Measurements from ENCODE around the gene THY1.
"Not testable (repeated sequence)": the region's sequence is repeated elsewhere in the genome, so short reads cannot be mapped to it uniquely, and the experiment has no call there.

The THY1 gene

DNA sequence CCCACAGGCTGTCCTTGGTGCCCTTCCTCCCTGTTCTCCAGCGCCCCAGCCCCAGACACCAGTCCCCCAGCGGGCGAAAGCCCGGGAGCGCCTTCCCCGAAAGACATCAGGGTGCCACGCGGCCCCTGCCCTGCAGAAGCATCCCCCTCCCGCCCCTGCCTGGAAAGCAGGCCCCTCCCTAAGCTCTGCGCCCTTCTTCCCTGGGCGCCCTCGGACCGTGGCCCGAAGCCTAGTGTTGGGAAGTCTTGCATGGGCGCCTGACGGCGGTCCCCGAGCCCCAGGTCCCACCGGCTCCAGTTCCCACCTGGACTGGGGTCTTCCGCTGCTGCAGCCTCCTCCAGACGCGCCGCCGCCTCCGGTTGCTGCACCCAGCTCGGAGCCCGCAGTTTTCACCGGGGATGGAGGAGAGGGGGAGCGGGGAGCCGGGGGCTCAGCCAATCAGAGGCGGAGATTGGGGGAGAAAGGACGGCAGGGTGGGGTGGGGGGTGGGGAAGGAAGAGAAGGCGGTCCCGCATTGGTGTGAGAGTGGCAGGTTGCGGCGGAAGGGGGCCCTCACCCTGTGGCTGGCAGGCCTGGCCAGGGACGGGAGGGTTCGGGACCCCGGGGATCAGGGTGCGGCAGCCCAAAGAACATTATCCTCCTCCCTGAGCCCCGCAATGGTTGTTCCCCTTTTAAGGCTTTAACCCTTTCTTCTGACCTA, at the start of gene THY1:
Gene THY1, minus strand, starts transcription at position 364 of the 700 bp plus-strand sequence. CDS start 2,267 bp downstream, outside the sequence.
- no peak for DNase-seq

DNA sequence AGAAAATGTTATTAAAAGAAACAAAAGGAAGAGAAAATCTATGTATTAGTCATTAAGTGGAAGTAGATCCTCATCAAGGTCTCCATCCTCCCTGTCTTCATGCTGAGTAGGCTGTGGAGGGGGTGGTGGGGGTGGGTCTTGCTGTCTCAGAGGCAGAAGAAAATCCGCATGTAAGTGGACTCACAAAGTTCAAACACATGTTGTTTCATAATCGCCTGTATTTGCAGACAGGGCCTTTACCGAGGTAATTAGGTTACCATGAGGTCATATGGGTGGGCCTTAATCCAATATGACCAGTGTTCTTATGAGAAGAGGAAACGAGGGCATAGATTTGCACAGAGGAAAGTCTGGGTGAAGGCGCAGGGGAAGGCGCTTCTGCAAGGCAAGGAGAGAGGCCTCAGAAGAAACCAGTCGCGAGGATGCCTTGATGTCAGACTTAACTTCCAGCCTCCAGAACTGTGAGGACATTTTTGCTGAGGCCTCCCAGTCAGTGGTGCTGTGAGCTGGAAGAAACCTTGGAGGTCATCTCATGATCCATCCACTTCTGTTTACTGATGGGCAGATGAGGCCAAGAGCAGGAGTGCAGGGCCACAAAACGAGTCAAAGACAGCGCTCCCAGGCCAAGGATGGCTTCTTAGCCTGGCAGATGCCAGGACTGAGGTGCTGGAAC, 49.3 kb upstream of the THY1 start:
- no peak for DNase-seq

DNA sequence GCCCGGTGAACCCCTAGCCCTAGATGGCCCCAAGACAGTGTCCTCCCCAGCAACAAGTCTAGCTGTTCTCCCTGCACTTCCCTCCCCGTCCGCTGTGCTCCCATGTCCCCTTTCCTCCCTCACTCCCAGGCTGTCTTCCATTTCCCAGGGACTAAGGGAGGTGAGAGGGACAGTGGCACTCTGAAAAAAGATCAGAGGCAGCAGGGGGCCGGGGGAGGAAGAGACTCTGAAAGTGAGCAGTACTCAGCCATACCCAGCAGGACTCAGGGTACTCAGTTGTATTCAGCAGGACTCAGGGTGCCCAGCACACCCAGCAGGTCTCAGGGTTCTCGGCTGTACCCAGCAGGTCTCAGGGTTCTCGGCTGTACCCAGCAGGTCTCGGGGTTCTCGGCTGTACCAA, 48.4 kb upstream of the THY1 start:
- no peak for DNase-seq

DNA sequence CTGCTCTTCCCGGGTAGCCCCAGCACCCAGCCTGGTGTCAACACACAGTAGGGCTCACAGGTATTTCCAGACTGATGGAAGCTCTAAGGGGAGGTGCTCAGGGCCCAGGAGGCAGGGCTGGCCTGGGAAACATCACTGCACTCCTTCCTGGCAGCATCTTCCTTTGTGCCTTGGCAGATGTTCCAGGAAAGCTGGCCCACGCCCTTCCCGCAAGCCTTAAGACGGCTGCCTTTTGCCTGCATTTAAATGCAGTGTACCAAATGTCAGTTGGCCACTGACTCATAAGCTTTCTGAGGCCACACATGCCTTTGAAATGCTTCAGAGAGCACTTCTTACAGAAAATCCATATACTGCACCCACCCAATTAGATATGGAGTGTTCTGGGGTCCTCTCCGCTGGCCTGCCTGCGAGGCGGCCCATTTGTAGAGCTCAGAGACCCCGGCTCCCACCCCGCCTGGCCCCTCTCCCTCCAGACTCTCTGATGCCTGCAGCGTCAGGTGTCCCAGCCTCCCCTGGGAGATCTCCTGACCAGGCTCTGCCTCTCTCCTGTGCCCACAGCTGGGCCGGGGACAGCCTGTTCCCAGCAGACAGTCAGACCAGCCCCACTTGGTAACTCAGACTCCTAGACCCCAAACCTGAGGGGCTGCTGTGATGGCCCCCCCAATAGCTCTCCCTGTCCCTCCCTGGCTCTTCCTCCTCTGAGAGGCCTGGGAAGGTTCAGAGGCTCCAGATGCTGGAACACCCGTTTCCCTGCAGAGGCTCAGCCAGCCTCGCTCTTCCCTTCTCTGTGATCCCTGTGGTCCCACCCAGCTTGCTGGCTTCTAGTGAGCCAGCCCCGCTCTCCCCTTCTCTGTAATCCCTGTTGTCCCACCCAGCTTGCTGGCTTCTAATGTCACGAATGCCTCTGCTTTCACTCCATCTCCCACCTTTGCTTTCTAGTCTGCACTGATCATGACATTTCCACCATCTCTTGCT, 47.6 kb upstream of the THY1 start:
- DNase-seq, result no peak

DNA sequence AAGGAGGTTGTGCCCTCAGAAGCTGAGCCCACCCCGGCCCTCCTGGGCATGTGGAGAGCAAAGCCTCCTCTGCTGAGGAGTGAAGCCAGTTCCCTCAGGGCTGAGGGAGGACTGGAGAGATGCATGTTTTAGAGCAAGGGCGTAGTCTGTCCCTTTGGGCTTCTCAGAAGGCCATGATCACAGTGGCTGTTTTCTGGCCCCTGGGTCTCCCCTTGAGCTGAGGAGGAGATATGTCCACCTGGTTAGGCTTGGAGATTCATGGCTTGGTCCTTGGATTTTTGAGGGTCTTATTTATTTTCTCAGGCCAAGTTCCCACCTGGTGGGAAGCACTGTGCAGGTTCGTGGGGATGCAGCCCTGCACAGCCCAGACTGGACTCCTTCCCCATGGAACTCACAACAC, 46.5 kb upstream of the THY1 start:
- DNase-seq, result no peak

DNA sequence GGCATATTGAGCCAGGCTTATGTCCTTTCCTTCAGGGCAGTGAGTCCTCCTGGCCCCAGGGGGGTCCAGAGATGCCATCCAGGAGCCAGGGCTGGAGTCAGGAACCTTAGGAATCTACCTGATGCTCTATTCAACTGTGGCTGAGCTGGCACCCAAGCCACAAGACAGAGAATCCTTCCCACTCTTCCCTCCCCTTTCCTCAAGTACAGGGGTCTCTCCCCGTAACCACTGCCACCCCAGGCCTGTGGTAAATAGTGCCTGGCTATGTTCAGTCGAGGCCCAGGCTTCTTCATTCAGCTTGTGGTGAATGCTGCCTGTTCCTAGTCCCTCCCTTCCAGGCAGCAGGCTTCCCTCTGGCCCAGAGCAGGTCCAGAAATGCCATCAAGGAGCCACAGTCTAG, 45.5 kb upstream of the THY1 start:
- no peak for DNase-seq

DNA sequence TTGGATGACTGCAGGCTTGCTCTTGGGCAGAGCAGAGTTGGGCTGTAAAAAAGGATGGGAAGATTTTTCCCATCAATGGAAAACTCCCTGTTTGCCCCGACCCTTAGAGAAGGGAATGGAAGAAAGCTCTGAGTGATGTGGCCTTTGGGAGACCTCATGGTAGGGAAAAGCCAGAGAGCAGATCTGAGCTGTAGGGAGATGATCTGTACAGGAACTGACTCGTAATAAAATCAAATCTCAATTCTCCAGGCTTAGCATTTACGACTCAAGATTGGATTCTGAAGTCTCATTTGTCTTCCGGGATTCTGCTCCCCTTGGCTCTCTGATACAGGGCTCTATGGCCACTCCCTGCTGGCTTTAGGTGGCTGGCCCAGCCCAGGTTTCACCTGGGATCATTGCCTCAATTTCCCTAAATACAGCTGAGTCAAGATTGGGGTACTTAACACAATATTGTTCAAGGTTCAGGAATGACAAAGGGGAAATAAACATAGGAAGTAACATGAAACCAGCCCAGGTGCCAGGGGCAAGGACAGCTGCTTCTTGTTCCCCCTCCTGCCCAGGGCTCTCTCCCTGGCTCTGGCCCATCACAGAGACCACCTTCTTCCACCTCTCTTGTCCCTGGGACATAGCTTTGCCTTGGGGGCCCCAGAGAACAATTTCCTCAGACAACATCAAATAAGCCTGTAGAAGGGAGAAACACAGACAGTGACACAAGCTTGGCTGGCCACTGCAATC, 38.4 kb upstream of the THY1 start:
- no peak for DNase-seq

DNA sequence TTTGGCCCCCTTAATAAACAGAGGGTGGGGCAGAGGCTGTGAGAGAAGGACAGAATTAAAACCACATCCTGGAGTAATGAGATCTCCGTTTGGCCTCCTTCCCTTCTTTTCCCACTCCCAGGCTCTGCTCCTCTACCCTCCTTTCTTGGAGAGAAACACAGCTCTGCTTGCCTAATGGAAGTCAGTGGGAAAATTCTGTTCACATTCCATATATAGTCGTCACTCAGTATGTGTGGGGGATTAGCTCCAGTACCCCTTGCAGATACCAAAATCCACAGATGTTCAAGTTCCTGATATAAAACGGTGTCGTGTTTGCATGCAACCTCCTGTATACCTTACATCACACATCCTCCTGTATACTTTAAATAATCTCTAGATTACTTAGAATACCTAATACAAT, 37.6 kb upstream of the THY1 start:
- DNase-seq, result no peak

DNA sequence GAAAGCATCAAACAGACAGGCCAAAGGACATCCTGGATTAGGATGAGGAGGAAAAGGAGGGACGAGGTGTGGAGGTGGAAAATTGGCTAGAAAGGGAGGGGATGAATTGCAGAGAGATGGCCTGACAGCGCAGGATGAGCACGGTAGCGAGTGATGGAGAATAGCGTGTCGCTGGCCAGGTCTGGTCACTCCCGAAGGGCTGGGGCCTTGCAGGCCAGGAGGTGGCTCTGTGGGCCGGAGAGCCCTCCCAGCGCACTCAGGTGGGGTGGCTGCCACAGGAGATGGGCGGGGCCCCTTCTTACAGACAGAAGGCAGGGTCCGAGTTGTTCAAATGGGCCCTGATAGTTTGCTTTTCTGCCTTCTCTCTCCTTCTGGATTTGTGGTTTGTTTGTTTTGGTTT, 37.1 kb upstream of the THY1 start:
- DNase-seq, result no peak

DNA sequence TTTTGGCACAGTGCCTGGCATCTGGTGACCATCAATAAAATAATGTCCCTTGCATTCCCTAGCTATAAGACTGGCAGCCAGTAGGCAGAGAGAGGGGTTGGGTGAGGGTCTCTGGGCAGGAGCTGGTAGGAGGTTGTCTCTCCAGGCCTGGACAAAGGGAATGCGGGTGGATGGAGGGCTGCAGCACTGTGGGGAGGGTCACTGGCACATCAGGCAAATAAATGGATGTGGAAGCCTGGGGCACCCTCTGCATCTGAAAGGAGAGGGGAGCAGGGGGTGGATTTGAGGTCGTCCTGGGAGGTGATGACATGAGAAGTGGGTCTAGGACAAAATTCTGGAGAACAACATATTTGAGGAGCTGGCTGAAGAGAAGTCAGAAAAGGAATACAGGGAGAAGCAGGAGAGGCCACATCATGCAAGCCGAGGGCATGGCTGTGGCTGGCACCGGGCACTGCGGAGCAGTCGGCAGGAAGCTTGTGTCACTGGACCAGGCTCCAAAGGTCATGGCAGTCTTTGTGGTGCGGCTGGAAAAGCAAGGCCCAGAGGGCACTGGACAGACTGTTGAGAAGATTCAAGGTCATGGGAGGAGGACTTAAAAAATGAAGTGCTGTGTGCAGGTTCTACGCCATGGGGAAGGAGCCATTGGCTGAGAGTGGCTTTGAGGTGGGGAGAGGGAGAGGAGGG, 36.5 kb upstream of the THY1 start:
- no peak for DNase-seq

DNA sequence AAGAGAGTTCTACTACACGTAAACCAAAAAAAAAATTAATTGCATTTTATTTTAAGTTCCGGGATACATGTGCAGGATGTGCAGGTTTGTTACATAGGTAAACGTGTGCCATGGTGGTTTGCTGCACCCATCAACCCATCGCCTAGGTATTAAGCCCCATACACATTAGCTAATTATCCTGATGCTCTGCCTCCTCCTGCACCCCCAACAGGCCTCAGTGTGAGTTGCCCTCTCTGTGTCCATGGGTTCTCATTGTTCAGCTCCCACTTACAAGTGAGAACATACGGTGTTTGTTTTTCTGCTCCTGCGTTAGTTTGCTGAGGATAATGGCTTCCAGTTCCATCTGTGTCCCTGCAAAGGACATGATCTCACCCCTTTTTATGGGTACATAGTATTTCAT, 32.7 kb upstream of the THY1 start:
- DNase-seq, result not testable (repeated sequence)

DNA sequence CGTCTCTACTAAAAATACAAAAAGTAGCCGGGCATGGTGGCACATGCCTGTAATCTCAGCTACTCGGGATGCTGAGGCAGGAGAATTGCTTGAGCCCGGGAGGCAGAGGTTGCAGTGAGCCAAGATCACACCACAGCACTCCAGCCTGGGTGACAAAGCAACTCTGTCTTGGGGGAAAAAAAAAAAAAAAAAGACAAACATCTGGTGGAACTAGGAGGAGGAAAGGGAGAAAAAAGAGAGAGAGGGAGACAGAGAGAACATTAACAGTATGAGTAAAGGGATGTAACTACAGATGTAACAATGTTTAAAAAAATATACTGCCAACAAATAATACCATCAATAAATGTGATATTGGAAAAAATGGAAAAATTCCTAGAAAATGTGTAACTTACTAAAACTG, 32.3 kb upstream of the THY1 start:
- DNase-seq, result not testable (repeated sequence)

DNA sequence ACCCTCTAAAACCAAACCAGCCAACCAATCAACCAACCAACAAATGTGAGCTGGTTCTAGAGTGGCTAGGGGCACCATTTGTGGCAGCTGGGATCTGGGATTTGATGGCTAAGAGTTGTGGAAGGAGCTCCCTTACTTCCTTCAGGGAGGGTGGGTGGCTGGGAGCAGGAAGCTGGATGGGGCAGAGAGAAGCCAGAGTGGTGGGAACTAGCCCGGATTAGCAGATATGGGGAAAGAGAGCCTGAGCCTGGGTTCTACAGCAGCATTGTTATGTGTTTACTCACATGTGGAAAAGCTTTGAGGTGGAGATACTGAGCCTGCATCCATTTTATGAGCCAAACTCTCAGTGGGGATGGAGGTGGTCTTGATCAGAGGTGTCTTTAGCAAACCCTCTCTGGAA, 30.9 kb upstream of the THY1 start:
- no peak for DNase-seq

DNA sequence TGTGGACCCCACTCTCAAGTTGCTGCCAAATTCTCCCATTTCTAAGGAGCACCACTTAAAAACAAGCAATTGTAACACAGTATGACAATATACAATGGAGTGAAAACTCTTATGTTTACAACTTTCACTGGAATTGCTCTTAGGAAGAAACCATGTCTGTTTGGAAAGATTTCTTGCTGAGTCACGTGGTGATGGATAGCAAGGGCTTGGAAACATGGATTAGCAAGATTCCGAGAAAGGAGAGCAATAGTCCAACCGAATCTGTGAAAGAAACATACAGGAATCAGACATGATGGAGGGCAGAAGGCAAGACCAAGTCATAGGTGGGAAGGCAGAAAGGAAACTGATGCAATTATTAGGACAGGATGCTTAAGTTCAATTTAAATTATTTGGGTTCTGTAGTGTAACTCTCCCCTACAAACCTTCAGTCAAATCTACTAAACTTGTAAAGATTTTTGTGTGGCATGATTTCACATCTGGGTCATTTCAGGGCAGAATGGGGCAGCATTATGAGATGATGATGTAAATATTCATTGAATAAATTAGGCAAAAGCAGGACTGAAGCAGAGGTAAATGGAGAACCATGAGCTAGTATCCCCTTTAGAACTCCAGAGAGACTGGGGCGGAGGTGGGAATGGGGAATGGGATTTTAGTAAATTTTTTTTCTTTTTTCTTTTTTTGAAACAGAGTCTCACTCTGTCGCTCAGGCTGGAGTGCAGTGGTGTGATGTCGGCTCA, 27.8 kb upstream of the THY1 start:
- DNase-seq, result no peak

DNA sequence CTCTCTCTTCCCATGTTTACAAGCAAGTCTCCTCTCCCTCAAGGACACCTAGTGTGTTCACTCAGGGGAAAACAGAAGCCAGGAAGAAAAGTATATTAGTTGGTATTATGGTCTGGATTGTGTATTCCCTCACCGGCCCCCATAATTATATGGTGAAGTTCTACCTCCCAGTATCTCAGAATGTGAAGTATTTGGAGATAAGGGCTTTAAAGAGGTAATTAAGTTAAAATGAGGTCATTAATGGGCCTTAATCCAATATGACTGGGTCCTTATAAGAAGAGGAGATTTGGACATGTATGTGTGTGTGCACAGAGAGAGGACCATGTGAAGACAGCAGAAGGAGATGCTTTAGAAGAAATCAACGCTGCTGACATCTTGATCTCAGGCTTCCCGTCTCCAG, 26.5 kb upstream of the THY1 start:
- no peak for DNase-seq

DNA sequence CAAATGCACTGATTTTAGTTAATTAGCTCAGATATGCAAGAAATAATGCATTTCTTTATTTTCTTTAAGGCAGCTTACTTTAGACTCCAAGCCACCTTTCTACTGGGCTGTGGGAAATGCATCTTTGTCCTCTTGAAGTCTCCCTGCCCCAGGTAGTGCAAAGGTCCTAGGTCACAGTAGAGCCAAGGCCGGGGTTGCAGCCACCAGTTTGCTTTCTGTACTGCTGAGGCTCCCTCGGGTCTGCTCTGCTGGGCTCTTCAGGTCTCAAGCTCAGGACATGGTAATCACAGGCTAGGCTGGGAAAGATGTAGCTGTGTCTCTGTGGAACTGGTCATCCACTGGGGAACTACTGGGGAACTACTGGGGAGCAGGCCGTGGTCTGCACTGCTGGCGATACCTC, 25.4 kb upstream of the THY1 start:
- DNase-seq, result no peak

DNA sequence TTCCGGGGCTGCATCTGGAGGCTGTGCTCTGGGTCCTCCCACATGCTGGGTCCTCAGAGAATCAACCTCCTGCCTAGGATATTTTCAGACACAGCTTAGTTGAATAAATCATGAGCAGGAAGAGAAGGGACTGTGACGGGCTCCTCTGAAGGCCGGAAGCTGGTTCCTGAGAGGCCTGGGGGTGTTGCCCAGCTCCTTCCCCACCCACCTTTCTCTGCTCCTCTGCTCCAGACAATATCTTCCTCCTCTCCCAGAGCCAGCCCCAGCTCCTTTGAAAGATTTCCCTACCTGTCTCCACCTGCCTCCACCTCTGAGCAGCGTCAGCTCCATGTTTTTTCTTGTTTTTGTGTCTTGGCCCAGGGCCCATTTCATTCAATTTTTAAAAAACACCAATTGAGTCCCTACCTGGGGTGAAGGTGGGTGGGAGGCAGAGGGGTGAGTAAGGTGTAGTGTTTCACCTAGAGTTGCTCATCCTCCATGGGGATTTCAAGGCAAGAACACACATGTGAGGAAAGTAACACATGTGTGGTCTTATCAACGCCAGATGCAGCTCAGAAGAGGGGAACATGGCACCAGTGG, 24.8 kb upstream of the THY1 start:
- DNase-seq, result no peak

DNA sequence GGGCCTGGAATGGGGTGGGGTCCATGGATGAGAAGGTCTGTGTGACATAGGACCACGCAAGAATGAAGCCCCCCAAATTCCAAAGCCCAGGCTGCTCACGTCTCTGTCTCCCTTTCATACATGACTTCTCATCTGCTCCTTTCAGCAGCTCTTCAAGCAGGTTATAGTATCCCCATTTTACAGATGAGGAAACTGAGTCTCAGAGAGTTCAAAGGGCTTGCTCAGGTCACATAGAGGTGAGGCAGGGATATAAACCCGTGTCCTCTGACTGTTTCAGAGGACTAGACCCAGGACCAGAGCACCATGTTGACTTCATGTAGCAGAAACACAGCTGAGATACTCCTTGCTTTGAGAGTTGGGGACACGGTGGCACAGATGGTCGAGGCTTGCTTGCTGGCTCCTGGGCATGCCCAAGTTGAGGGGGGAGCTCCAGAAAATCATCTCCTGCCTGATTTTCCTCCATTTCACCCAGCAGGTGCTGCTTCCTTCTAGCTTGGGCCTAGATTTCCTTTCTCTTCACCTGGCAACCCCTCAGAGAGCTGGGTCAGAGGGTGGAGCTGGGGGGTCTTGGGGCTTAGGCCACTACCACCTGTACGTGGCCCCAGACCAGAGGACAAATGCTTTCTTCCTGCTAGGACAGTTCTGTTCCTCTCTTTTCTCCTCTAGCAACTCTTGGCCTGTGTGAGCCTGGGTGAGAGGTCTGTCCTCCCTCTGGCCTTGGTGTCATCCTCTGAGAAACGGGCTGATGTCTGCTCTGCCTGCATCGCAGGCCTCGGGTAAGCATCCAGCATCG, 24.1 kb upstream of the THY1 start:
- DNase-seq, result no peak

DNA sequence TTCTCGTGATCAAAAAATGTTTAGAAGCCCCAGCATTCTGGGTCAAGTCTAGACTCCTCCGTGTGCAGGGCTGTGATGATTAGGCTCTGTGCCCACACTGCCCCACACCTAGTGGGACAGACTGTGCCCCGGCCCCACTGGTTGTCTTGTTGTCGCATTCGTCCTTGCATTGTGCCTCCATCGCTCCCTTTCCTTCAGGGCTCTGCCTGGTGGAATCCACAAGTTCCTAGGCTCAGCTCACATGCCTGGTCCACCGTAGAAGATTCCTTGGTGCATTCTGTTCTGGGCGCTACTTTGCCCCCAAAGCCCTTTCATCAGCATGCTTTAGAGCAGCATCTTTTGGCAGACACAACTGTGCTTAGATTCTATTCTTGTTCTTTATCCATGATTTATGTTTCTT, 23.5 kb upstream of the THY1 start:
- DNase-seq, result no peak

DNA sequence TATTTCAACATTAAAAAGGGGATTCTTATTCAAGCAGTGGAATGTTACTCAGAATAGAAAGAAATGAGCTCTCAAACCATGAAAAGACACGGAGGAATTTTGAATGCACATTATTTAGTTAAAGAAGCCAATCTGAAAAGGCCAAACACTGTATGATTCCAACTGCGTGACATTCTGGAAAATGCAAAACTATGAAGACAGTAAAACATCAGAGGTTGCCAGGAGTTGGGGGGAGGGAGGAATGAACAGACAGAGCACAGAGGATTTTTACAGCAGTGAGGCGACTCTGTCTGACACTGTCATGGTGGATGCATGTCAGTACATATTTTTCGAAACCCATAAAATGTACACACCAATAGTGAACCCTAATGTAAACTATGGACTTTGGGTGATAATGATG, 22.9 kb upstream of the THY1 start:
- DNase-seq, result no peak
